ENCODE data around the gene CUBN.
A peak's percentile ranks its signal among the peaks of the same experiment; 100 is the strongest.

CUBN gene

DNA sequence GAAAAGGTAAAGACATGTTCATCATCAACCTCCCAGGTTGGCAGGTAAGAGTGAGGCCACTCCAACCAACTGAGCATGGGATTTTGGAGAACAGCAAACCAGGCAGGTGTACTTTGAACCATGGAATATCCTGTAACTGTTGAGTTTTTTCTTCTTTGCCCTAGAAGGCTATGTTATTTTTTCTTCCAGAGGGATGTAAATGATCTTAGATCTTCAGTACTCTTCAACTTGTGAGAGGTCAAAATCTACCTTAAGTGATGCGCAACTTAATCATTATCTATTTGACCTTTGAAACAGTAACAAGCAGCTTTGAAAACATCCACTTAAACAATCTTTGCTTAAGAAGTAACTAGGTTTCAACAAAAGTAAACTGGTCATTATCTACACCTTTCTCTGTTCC, at the start of gene CUBN:
TSS of gene CUBN (minus strand) at position 71 of the 400 bp plus-strand sequence. CDS start at position 25, 46 bp downstream.
- DNase-seq (ENCODE audit: low spot score) = no peak
- H3K27ac Mint-ChIP-seq = no peak within 1 kb of the TSS
- H3K36me3 Mint-ChIP-seq (ENCODE audit: low read depth) = no peaks in the 10 kb centered on the region
- no peaks in the 10 kb centered on the region for H3K9me3 Mint-ChIP-seq
- no peak within 1 kb of the TSS for H3K4me3 Mint-ChIP-seq
- peaks cover 5% of the 10 kb centered on the region for H3K4me1 Mint-ChIP-seq (ENCODE audit: low read depth)
- H3K27me3 Mint-ChIP-seq (ENCODE audit: low read depth) = peaks cover 30% of the 10 kb centered on the region

DNA sequence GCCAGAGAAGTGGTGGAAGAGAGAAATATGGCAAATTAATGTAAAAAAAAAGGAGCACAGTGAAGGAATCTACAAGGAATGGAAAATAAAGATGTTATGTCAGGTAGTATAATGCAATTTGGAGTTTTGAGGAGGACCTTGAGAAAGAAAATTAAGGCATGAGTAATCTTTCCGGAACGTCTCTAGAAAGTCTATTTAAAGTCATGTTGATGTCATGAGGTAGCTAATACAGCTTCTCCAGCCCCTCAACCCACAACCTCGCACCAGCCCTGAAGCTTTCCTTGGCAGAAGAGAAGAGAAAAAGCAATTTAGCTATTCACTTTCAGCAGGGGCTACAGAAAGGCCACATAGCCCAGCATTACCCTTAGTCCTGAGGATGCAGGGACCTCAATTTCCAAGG, 49.4 kb upstream of the CUBN start:
- H3K4me1 Mint-ChIP-seq (ENCODE audit: low read depth) = peaks cover 7% of the 10 kb centered on the region
- DNase-seq (ENCODE audit: low spot score) = no peak
- H3K27me3 Mint-ChIP-seq (ENCODE audit: low read depth) = peaks cover 2% of the 10 kb centered on the region
- no peaks in the 10 kb centered on the region for H3K9me3 Mint-ChIP-seq
- no peak overlapping the region for H3K4me3 Mint-ChIP-seq
- no peak overlapping the region for H3K27ac Mint-ChIP-seq
- no peaks in the 10 kb centered on the region for H3K36me3 Mint-ChIP-seq (ENCODE audit: low read depth)

DNA sequence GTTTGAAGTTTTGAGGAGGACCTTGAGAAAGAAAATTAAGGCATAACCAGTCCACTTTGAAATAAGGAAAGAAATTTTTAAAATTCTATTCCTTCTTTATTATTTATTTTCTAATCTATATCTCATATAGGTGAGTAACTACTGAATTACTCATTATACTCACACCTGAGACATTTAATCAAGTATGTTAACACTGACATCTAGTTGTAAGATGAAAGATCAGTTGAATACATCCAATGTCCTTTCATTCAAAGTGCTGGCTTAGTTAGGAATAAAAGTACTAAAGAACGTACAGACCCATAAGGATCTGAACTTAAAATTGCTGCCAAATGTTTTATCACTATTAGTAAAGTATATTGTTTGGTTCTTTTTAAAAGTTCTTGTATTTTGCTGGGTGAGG, 48.4 kb upstream of the CUBN start:
- H3K4me1 Mint-ChIP-seq (ENCODE audit: low read depth) = peaks cover 7% of the 10 kb centered on the region
- H3K27ac Mint-ChIP-seq = no peak overlapping the region
- peaks cover 2% of the 10 kb centered on the region for H3K27me3 Mint-ChIP-seq (ENCODE audit: low read depth)
- H3K36me3 Mint-ChIP-seq (ENCODE audit: low read depth) = no peaks in the 10 kb centered on the region
- DNase-seq (ENCODE audit: low spot score) = no peak
- H3K9me3 Mint-ChIP-seq = no peaks in the 10 kb centered on the region
- no peak overlapping the region for H3K4me3 Mint-ChIP-seq

GRCh38 chr10:17177014-17177413, 47.4 kb upstream of the CUBN start:
- Mint-ChIP-seq H3K4me1 (ENCODE audit: low read depth) (peaks cover 7% of the 10 kb centered on the region), H3K36me3 (ENCODE audit: low read depth) (no peaks in the 10 kb centered on the region), H3K9me3 (no peaks in the 10 kb centered on the region), H3K27ac (no peak overlapping the region), H3K4me3 (no peak overlapping the region), H3K27me3 (ENCODE audit: low read depth) (peaks cover 2% of the 10 kb centered on the region)
- DNase-seq (ENCODE audit: low spot score) = no peak

GRCh38 chr10:17176091-17176490, 46.5 kb upstream of the CUBN start:
- H3K9me3 Mint-ChIP-seq = no peaks in the 10 kb centered on the region
- no peak for DNase-seq (ENCODE audit: low spot score)
- H3K4me3 Mint-ChIP-seq = no peak overlapping the region
- H3K27me3 Mint-ChIP-seq (ENCODE audit: low read depth) = peaks cover 2% of the 10 kb centered on the region
- H3K36me3 Mint-ChIP-seq (ENCODE audit: low read depth) = peaks cover 1% of the 10 kb centered on the region
- H3K4me1 Mint-ChIP-seq (ENCODE audit: low read depth) = peaks cover 7% of the 10 kb centered on the region
- no peak overlapping the region for H3K27ac Mint-ChIP-seq

DNA sequence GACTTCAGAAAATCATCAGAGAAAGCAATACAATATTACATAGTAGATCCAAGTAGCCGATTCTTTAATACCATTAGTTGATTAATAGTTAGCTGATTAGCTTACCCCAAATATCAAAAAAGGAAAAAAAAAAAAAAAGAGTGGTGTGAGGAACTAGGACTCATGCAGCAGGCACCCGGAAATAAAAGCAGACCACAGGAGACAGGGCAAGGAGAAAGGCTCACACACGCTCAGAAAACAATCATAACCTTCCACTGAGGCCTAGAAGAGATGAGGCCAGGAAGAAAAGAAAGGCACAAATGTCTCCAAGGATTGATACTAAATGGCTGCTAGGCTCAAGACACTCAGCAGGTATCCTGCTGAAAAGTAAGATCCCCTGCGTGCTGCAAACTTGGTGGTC, 45.9 kb upstream of the CUBN start:
- Mint-ChIP-seq H3K27ac (no peak overlapping the region), H3K36me3 (ENCODE audit: low read depth) (peaks cover 1% of the 10 kb centered on the region), H3K4me3 (peak overlapping the region; percentile 53), H3K9me3 (no peaks in the 10 kb centered on the region), H3K4me1 (ENCODE audit: low read depth) (peaks cover 7% of the 10 kb centered on the region), H3K27me3 (ENCODE audit: low read depth) (peaks cover 1% of the 10 kb centered on the region)
- DNase-seq (ENCODE audit: low spot score) = no peak

GRCh38 chr10:17174626-17175025, 45.0 kb upstream of the CUBN start:
- H3K4me1 Mint-ChIP-seq (ENCODE audit: low read depth) = peaks cover 7% of the 10 kb centered on the region
- DNase-seq (ENCODE audit: low spot score) = no peak
- no peaks in the 10 kb centered on the region for H3K9me3 Mint-ChIP-seq
- no peaks in the 10 kb centered on the region for H3K27me3 Mint-ChIP-seq (ENCODE audit: low read depth)
- no peak overlapping the region for H3K4me3 Mint-ChIP-seq
- H3K36me3 Mint-ChIP-seq (ENCODE audit: low read depth) = peaks cover 1% of the 10 kb centered on the region
- H3K27ac Mint-ChIP-seq = no peak overlapping the region

DNA sequence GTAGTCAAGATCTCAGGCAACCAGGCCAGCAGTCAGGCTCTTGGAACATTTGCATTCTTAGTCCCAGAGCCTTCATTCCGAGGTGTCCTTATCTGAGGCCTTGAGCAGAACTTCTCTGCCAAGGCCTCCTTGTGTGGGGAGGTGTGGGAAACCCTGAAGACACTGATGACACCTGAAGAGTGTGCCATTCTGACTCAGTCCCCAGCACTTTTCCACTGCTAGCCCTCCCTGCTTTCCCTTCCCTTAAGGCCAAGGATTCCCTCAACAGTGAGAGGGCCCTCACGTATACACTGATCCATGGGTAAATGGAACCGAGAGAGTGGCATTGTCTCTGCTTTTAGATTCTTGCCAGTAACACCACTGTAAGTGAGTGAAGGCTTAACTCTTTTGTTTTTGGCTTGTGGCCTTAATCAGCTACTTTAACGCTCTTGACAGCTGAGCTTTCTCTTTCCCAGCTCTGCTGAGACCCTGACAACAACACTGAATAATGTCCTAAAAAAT, 41.6 kb upstream of the CUBN start:
- no peak for DNase-seq (ENCODE audit: low spot score)
- H3K27ac Mint-ChIP-seq = no peak overlapping the region
- H3K36me3 Mint-ChIP-seq (ENCODE audit: low read depth) = peaks cover 1% of the 10 kb centered on the region
- H3K9me3 Mint-ChIP-seq = no peaks in the 10 kb centered on the region
- no peaks in the 10 kb centered on the region for H3K27me3 Mint-ChIP-seq (ENCODE audit: low read depth)
- peaks cover 7% of the 10 kb centered on the region for H3K4me1 Mint-ChIP-seq (ENCODE audit: low read depth)
- H3K4me3 Mint-ChIP-seq = no peak overlapping the region

DNA sequence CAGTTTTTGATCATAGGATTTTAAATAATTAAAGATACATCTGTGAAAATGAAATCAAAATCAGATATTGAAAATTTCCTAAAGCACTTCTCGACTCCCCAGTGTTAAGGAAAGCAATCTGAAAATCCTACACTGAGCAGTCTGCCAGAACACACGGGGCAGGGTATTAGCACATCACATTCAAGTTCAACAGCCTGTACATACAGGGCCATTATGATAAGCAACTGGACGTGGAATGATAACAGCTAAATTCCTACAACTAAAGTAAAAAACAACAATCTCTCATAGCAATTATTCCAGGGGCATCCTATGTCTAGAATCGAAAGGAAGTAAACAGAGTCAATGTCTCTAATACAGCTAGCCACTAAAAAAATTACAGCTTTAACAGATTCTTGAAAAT, 40.2 kb upstream of the CUBN start:
- Mint-ChIP-seq H3K4me3 (no peak overlapping the region), H3K27me3 (ENCODE audit: low read depth) (no peaks in the 10 kb centered on the region), H3K4me1 (ENCODE audit: low read depth) (no peaks in the 10 kb centered on the region), H3K36me3 (ENCODE audit: low read depth) (peaks cover 1% of the 10 kb centered on the region), H3K9me3 (peaks cover under 1% of the 10 kb centered on the region), H3K27ac (no peak overlapping the region)
- DNase-seq (ENCODE audit: low spot score) = no peak

GRCh38 chr10:17166699-17167098, 37.1 kb upstream of the CUBN start:
- Mint-ChIP-seq H3K27ac (no peak overlapping the region), H3K36me3 (ENCODE audit: low read depth) (peaks cover 1% of the 10 kb centered on the region), H3K4me3 (no peak overlapping the region), H3K4me1 (ENCODE audit: low read depth) (no peaks in the 10 kb centered on the region), H3K27me3 (ENCODE audit: low read depth) (no peaks in the 10 kb centered on the region), H3K9me3 (peaks cover 6% of the 10 kb centered on the region)
- no peak for DNase-seq (ENCODE audit: low spot score)

GRCh38 chr10:17162828-17163227, 33.2 kb upstream of the CUBN start:
- H3K36me3 Mint-ChIP-seq (ENCODE audit: low read depth) = no peaks in the 10 kb centered on the region
- H3K4me1 Mint-ChIP-seq (ENCODE audit: low read depth) = no peaks in the 10 kb centered on the region
- no peak for DNase-seq (ENCODE audit: low spot score)
- no peak overlapping the region for H3K27ac Mint-ChIP-seq
- peaks cover 6% of the 10 kb centered on the region for H3K9me3 Mint-ChIP-seq
- H3K4me3 Mint-ChIP-seq = no peak overlapping the region
- no peaks in the 10 kb centered on the region for H3K27me3 Mint-ChIP-seq (ENCODE audit: low read depth)

GRCh38 chr10:17161775-17162174, 32.2 kb upstream of the CUBN start:
- Mint-ChIP-seq H3K27ac (no peak overlapping the region), H3K9me3 (peaks cover 6% of the 10 kb centered on the region), H3K36me3 (ENCODE audit: low read depth) (no peaks in the 10 kb centered on the region), H3K27me3 (ENCODE audit: low read depth) (no peaks in the 10 kb centered on the region), H3K4me3 (no peak overlapping the region), H3K4me1 (ENCODE audit: low read depth) (no peaks in the 10 kb centered on the region)
- no peak for DNase-seq (ENCODE audit: low spot score)

- Mint-ChIP-seq H3K4me3 (no peak overlapping the region), H3K27ac (no peak overlapping the region), H3K27me3 (ENCODE audit: low read depth) (no peaks in the 10 kb centered on the region), H3K36me3 (ENCODE audit: low read depth) (no peaks in the 10 kb centered on the region), H3K4me1 (ENCODE audit: low read depth) (no peaks in the 10 kb centered on the region), H3K9me3 (no peaks in the 10 kb centered on the region)
- no peak for DNase-seq (ENCODE audit: low spot score)
These were observed 27.4 kb upstream of the CUBN start for GRCh38 chr10:17157024-17157423.

- no peaks in the 10 kb centered on the region for H3K4me1 Mint-ChIP-seq (ENCODE audit: low read depth)
These were observed 26.2 kb upstream of the CUBN start for GRCh38 chr10:17155826-17156225.

GRCh38 chr10:17154116-17154515, 24.5 kb upstream of the CUBN start:
- Mint-ChIP-seq H3K27ac (no peak overlapping the region), H3K27me3 (ENCODE audit: low read depth) (no peaks in the 10 kb centered on the region), H3K9me3 (no peaks in the 10 kb centered on the region)

More at GRCh38 chr10:17155826-17156225, 26.2 kb upstream of the CUBN start:
- Mint-ChIP-seq H3K27ac (no peak overlapping the region), H3K9me3 (no peaks in the 10 kb centered on the region), H3K36me3 (ENCODE audit: low read depth) (no peaks in the 10 kb centered on the region), H3K27me3 (ENCODE audit: low read depth) (no peaks in the 10 kb centered on the region), H3K4me3 (no peak overlapping the region)
- DNase-seq (ENCODE audit: low spot score) = no peak

More at GRCh38 chr10:17154116-17154515, 24.5 kb upstream of the CUBN start:
- no peaks in the 10 kb centered on the region for H3K36me3 Mint-ChIP-seq (ENCODE audit: low read depth)
- H3K4me3 Mint-ChIP-seq = no peak overlapping the region
- DNase-seq (ENCODE audit: low spot score) = no peak
- H3K4me1 Mint-ChIP-seq (ENCODE audit: low read depth) = no peaks in the 10 kb centered on the region

Data from T-helper 2 cell treated with Interferon-gamma antibody and Interleukin-4, amounts not matched to agents 5 μg/mL and 100 μg/mL, for 36 hours (primary cell).